HG03457 (cell line): ENCODE data around the gene NKX2-3.

Experiments
- ATAC-seq: cut with Tn5 transposase; IDR thresholded peaks from one replicate; pipeline ENCODE4 v1.9.1; 2021; ENCODE audit warnings: moderate number of reproducible peaks; ENCODE audit not compliant: unreplicated experiment

Gene NKX2-3

GRCh38 chr10:99532687-99533495 is at the start of gene NKX2-3:
TSS of gene NKX2-3 (plus strand) at chr10:99532942. CDS start at chr10:99533132, 190 bp downstream.
- no peak for ATAC-seq

- ATAC-seq, result no peak
Measured at GRCh38 chr10:99484626-99485581, 47.8 kb upstream of the NKX2-3 start.

GRCh38 chr10:99487125-99487807 is 45.5 kb upstream of the NKX2-3 start:
- no peak for ATAC-seq

GRCh38 chr10:99489271-99489670 is 43.5 kb upstream of the NKX2-3 start:
- no peak for ATAC-seq

GRCh38 chr10:99497343-99498025 is 35.3 kb upstream of the NKX2-3 start:
- ATAC-seq, result no peak

GRCh38 chr10:99506416-99506815 is 26.3 kb upstream of the NKX2-3 start:
- no peak for ATAC-seq

GRCh38 chr10:99507265-99507664 is 25.5 kb upstream of the NKX2-3 start:
- ATAC-seq, result no peak

- no peak for ATAC-seq
Measured at GRCh38 chr10:99513061-99513460, 19.7 kb upstream of the NKX2-3 start.

GRCh38 chr10:99519690-99520039 is 13.1 kb upstream of the NKX2-3 start:
- no peak for ATAC-seq

GRCh38 chr10:99520040-99520846 is 12.5 kb upstream of the NKX2-3 start:
- ATAC-seq, result no peak

- no peak for ATAC-seq
Measured at GRCh38 chr10:99520847-99521764, 11.6 kb upstream of the NKX2-3 start.

GRCh38 chr10:99521765-99522469 is 10.8 kb upstream of the NKX2-3 start:
- ATAC-seq, result no peak

- no peak for ATAC-seq
Measured at GRCh38 chr10:99522470-99523250, 10.1 kb upstream of the NKX2-3 start.

GRCh38 chr10:99523251-99523773 is 9.4 kb upstream of the NKX2-3 start:
- no peak for ATAC-seq

- ATAC-seq, result no peak
Measured at GRCh38 chr10:99524050-99524666, 8.6 kb upstream of the NKX2-3 start.

GRCh38 chr10:99524736-99525380 is 7.9 kb upstream of the NKX2-3 start:
- no peak for ATAC-seq
